MM.1S (cell line): Measurements from ENCODE around the gene USP5.

Source experiments
- CTCF ChIP-seq: fragments of 300-600 bp; sonication (generic); IDR thresholded peaks from 2 replicates; pipeline ENCODE4 v1.5.1; 2016; ENCODE audit warnings: antibody characterized with exemption, low read length, mixed read lengths
- EZH2 ChIP-seq: fragments of 300-600 bp; sonication (generic); optimal IDR thresholded peaks from 2 replicates; pipeline ENCODE3; 2017; ENCODE audit warnings: low read depth, mild to moderate bottlenecking, antibody characterized with exemption, low read length, mixed read lengths
- EZH2phosphoT487 ChIP-seq: fragments of 300-600 bp; sonication (generic); IDR thresholded peaks from 2 replicates; pipeline ENCODE4 v1.6.1; 2018; ENCODE audit warnings: antibody characterized with exemption, low read length

- TF ChIP-seq CTCF (no peak), EZH2 (no peak), EZH2phosphoT487 (no peak)
These were observed 9.0 kb downstream of the USP5 start for GRCh38 chr12:6860942-6861341.
